ENCODE data around the gene F3.

DNA sequence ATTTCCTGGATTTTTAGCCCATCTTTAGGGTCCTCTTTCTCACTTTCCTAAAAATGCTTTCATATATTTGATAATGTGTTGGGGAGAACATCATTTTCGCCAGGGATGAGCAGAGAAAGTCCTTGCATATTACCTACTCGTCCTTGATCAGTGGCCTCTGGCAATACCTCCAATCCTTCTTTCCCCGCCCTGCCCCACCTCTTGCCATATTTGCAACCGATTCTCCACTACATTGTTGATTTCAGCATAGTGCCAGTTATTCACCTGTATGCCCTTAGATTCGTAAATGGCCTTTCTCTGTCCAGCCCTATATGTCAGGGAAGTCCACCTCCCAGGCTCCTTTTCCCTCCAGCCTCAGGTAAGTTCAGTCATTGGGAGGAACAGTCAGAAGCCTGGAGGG is 13.5 kb upstream of the F3 start:
- TF ChIP-seq, protein P1, sequence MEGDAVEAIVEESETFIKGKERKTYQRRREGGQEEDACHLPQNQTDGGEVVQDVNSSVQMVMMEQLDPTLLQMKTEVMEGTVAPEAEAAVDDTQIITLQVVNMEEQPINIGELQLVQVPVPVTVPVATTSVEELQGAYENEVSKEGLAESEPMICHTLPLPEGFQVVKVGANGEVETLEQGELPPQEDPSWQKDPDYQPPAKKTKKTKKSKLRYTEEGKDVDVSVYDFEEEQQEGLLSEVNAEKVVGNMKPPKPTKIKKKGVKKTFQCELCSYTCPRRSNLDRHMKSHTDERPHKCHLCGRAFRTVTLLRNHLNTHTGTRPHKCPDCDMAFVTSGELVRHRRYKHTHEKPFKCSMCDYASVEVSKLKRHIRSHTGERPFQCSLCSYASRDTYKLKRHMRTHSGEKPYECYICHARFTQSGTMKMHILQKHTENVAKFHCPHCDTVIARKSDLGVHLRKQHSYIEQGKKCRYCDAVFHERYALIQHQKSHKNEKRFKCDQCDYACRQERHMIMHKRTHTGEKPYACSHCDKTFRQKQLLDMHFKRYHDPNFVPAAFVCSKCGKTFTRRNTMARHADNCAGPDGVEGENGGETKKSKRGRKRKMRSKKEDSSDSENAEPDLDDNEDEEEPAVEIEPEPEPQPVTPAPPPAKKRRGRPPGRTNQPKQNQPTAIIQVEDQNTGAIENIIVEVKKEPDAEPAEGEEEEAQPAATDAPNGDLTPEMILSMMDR (IDR thresholded peaks at IDR 0.05) = no peak
- no peak for TF ChIP-seq NR3C1 (CRISPR knock-in tag; conservative IDR thresholded peaks at IDR 0.05; ENCODE audit: low read depth)
- no peak for TF ChIP-seq TCF7 (CRISPR knock-in tag; IDR thresholded peaks at IDR 0.05; ENCODE audit: low read depth)
- TF ChIP-seq CBFB (CRISPR knock-in tag; IDR thresholded peaks at IDR 0.05; ENCODE audit: low read depth) = no peak
- TF ChIP-seq TP53 (CRISPR knock-in tag; IDR thresholded peaks at IDR 0.05) = no peak
- TF ChIP-seq, protein P2, sequence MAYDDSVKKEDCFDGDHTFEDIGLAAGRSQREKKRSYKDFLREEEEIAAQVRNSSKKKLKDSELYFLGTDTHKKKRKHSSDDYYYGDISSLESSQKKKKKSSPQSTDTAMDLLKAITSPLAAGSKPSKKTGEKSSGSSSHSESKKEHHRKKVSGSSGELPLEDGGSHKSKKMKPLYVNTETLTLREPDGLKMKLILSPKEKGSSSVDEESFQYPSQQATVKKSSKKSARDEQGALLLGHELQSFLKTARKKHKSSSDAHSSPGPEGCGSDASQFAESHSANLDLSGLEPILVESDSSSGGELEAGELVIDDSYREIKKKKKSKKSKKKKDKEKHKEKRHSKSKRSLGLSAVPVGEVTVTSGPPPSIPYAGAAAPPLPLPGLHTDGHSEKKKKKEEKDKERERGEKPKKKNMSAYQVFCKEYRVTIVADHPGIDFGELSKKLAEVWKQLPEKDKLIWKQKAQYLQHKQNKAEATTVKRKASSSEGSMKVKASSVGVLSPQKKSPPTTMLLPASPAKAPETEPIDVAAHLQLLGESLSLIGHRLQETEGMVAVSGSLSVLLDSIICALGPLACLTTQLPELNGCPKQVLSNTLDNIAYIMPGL (CRISPR knock-in tag; IDR thresholded peaks at IDR 0.05) = no peak

Data from WTC11 (cell line).